HG02571 (cell line): ENCODE data around the gene TPRG1.

Experiments
- ATAC-seq: cut with Tn5 transposase; IDR thresholded peaks from one replicate; pipeline ENCODE4 v1.9.1; 2021; ENCODE audit warnings: mild to moderate bottlenecking, moderate library complexity; ENCODE audit not compliant: unreplicated experiment

TPRG1 gene

GRCh38 chr3:189227249-189227648, 55.5 kb downstream of the TPRG1 start:
- ATAC-seq: no peak

GRCh38 chr3:189229196-189229828, 57.5 kb downstream of the TPRG1 start:
- ATAC-seq: no peak

- no peak for ATAC-seq
Measured at GRCh38 chr3:189232790-189233189, 61.0 kb downstream of the TPRG1 start.

- no peak for ATAC-seq
Measured at GRCh38 chr3:189233225-189233858, 61.6 kb downstream of the TPRG1 start.

- ATAC-seq: no peak
Measured at GRCh38 chr3:189235214-189235613, 63.4 kb downstream of the TPRG1 start.

- no peak for ATAC-seq
Measured at GRCh38 chr3:189236352-189236751, 64.6 kb downstream of the TPRG1 start.

GRCh38 chr3:189237526-189237925, 65.8 kb downstream of the TPRG1 start:
- no peak for ATAC-seq

GRCh38 chr3:189238071-189238470, 66.3 kb downstream of the TPRG1 start:
- no peak for ATAC-seq

- ATAC-seq: no peak
Measured at GRCh38 chr3:189239616-189240015, 67.8 kb downstream of the TPRG1 start.

GRCh38 chr3:189249987-189250386, 78.2 kb downstream of the TPRG1 start:
- ATAC-seq: no peak

- ATAC-seq: no peak
Measured at GRCh38 chr3:189258261-189258660, 86.5 kb downstream of the TPRG1 start.

GRCh38 chr3:189260556-189261493, 89.1 kb downstream of the TPRG1 start:
- no peak for ATAC-seq

- ATAC-seq: no peak
Measured at GRCh38 chr3:189262746-189263145, 91.0 kb downstream of the TPRG1 start.

- ATAC-seq: no peak
Measured at GRCh38 chr3:189267981-189268613, 96.3 kb downstream of the TPRG1 start.

GRCh38 chr3:189269365-189269764, 97.6 kb downstream of the TPRG1 start:
- ATAC-seq: no peak

- peak; percentile 66 for ATAC-seq
Measured at GRCh38 chr3:189270248-189270832, 98.6 kb downstream of the TPRG1 start.

- ATAC-seq: peak; percentile 58
Measured at GRCh38 chr3:189272500-189273119, 100.8 kb downstream of the TPRG1 start.

GRCh38 chr3:189273736-189274135, 102.0 kb downstream of the TPRG1 start:
- ATAC-seq: no peak

- ATAC-seq: no peak
Measured at GRCh38 chr3:189275182-189275581, 103.4 kb downstream of the TPRG1 start.

- ATAC-seq: no peak
Measured at GRCh38 chr3:189275852-189276251, 104.1 kb downstream of the TPRG1 start.
